SKM-1 treated with dmso at 0.1 percent for 144 hours (cell line): Measurements from ENCODE around the gene PLA2G4A.

Experiments used
- DNase-seq: peaks from one replicate; lab custom pipeline; 2025; ENCODE audit not compliant: unreplicated experiment; lab: John Stamatoyannopoulos, UW

The PLA2G4A gene

GRCh38 chr1:186831168-186831567 lies 2.4 kb downstream of the PLA2G4A start:
- no peak for DNase-seq

- no peak for DNase-seq
Measured at GRCh38 chr1:186834399-186834958, 5.7 kb downstream of the PLA2G4A start.

GRCh38 chr1:186835448-186835847 lies 6.7 kb downstream of the PLA2G4A start:
- no peak for DNase-seq

- DNase-seq: no peak
Measured at GRCh38 chr1:186837806-186838205, 9.1 kb downstream of the PLA2G4A start.

GRCh38 chr1:186838380-186839040 lies 9.8 kb downstream of the PLA2G4A start:
- DNase-seq: peak; percentile 87

- peak; percentile 87 for DNase-seq
Measured at GRCh38 chr1:186839041-186839400, 10.3 kb downstream of the PLA2G4A start.

- DNase-seq: no peak
Measured at GRCh38 chr1:186841599-186841998, 12.8 kb downstream of the PLA2G4A start.

- no peak for DNase-seq
Measured at GRCh38 chr1:186842547-186842946, 13.8 kb downstream of the PLA2G4A start.

GRCh38 chr1:186843226-186843625 lies 14.5 kb downstream of the PLA2G4A start:
- DNase-seq: no peak

GRCh38 chr1:186843931-186844330 lies 15.2 kb downstream of the PLA2G4A start:
- DNase-seq: no peak

- DNase-seq: no peak
Measured at GRCh38 chr1:186845576-186846210, 16.9 kb downstream of the PLA2G4A start.

GRCh38 chr1:186848509-186849130 lies 19.9 kb downstream of the PLA2G4A start:
- no peak for DNase-seq

- DNase-seq: peak; percentile 61
Measured at GRCh38 chr1:186849271-186849671, 20.5 kb downstream of the PLA2G4A start.

GRCh38 chr1:186849826-186850225 lies 21.1 kb downstream of the PLA2G4A start:
- peak; percentile 55 for DNase-seq

GRCh38 chr1:186854102-186854501 lies 25.4 kb downstream of the PLA2G4A start:
- DNase-seq: no peak

- no peak for DNase-seq
Measured at GRCh38 chr1:186858923-186859322, 30.2 kb downstream of the PLA2G4A start.

GRCh38 chr1:186859995-186860394 lies 31.2 kb downstream of the PLA2G4A start:
- no peak for DNase-seq

GRCh38 chr1:186864296-186864695 lies 35.5 kb downstream of the PLA2G4A start:
- DNase-seq: no peak

GRCh38 chr1:186865253-186865652 lies 36.5 kb downstream of the PLA2G4A start:
- no peak for DNase-seq

- DNase-seq: no peak
Measured at GRCh38 chr1:186865857-186866256, 37.1 kb downstream of the PLA2G4A start.

- peak; percentile 25 for DNase-seq
Measured at GRCh38 chr1:186869526-186870228, 40.9 kb downstream of the PLA2G4A start.
